SH-SY5Y (cell line): Measurements from ENCODE around the gene PCBD1.

Experiments used
- GATA2 ChIP-seq: IDR thresholded peaks from 2 replicates; pipeline ENCODE4 v1.6.1; 2011; ENCODE audit warnings: mild to moderate bottlenecking, low read depth, low read length
- GATA3 ChIP-seq: IDR thresholded peaks from 2 replicates; pipeline ENCODE4 v1.6.1; 2011; ENCODE audit warnings: low read depth, mild to moderate bottlenecking, low read length, moderate library complexity

DNA sequence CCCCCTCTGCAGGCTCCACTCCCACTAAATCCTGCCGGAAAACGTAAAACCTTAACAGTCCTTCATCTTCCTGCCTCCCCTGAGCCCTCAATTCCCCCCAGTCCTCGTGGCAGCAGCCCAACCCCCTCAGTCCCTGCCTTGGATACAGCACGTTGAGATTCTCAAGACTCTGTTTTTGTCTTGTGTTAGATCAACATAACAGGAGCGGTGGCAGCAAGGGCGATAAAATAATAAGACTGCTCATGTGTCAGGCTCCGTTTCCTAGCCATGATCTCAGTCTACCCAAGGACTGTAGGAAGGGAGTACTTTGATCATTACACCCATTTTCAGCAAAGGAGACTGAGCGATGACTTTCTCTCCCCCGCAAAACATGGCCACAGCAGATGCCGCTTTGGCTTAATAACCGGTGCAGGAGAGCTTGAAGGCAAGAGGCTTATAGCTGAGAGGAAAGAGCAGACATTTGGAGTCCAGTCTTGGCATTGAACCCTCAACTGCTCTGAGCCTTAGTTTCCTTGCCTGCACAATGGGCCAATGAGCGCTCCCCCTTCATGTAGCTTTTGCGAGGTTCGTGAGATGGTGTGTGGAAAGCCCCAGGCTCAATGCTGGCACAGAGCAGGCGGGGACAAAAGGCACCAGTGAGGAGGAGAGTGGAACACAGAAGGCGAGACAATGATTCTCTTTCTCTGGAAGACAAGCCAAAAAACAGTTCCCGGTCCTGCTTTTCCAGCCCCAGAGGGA, 42.1 kb upstream of the PCBD1 start:
- TF ChIP-seq GATA2 (no peak), GATA3 (no peak)
